HG03066 (cell line): Measurements from ENCODE around the gene SMIM3.
"Not testable (repeated sequence)": the region's sequence is repeated elsewhere in the genome, so short reads cannot be mapped to it uniquely, and the experiment has no call there.

Experiments
- ATAC-seq: cut with Tn5 transposase; IDR thresholded peaks from one replicate; pipeline ENCODE4 v1.9.1; 2021; ENCODE audit warnings: low read depth; ENCODE audit not compliant: unreplicated experiment

Gene SMIM3

DNA sequence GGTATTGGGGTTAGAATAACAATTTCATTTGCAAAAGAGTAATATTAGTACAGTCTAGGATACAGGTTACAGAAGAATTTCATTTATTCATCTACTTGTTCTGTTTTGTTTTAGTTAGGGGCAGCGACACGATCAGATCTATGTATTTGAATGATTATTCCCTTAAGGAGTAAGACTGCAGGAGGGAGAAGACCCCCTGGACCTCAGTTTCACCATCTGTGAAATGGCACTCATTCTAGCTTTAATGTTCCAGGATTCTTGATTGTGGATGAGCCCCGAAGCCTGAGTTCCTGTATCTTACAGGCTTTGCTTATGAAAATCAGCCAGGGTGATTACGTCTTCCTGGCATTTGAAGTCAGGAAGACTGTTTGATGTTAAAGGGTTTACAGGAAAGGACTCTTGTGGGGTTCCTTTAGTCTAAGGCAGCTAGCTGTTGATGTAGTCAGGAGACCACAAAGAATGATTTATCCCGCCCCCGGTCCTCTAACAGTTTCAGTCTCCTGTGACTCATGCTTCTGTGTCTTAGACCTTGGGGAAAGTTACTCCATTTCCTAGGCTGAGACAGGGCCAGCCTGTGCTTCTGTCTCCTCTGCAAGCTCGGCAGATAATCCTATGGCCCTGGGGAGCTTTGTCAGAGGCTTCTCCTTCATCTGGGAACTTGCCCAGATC lies 11.5 kb downstream of the SMIM3 start:
- ATAC-seq: peak; percentile 98

GRCh38 chr5:150791536-150791935 lies 13.0 kb downstream of the SMIM3 start:
- ATAC-seq: no peak

GRCh38 chr5:150793423-150793888 lies 14.9 kb downstream of the SMIM3 start:
- ATAC-seq: not testable (repeated sequence)

DNA sequence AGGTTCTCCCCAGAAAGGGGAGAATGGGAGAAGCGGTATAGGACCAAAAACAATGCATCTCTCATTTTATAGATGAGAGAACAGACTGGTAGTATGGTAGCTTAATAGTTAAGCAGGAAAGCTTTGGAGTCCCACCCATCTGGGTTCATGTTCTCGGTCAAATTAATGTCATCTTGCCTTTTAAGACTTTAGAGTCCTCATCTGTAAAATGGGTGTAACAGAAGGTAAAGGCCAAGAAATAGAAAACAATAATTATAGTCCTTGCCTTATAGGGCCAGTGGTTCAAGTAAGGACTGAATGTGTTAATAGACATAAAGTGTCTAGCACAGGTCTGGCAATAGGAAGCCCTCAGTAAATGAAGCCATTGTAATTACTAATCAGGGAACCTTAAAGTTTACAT lies 16.4 kb downstream of the SMIM3 start:
- no peak for ATAC-seq

- ATAC-seq: no peak
These were observed 18.8 kb downstream of the SMIM3 start for GRCh38 chr5:150797384-150797783.

- ATAC-seq: no peak
These were observed 22.8 kb downstream of the SMIM3 start for GRCh38 chr5:150801117-150801927.

GRCh38 chr5:150804388-150804787 lies 25.8 kb downstream of the SMIM3 start:
- no peak for ATAC-seq

- ATAC-seq: no peak
These were observed 30.8 kb downstream of the SMIM3 start for GRCh38 chr5:150809363-150809762.

DNA sequence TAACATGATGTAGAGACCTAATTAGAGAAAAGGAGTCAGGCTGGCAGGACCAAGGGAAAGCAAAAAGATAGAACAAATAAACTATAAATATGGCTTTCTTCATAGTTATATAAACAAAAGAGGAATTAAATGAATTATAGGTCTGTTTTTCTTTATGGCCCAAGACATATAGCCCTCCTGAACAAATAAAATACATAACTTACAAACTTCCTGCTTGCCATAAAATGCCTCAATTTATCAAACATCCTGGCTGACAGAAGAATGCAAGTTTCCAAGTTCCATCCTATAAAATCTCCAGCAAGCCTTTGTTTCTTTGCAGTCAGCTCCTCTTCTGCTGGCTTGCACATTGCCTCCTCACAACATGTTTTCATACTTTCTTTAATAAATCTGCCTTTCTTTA lies 36.5 kb downstream of the SMIM3 start:
- no peak for ATAC-seq

GRCh38 chr5:150816946-150817345 lies 38.4 kb downstream of the SMIM3 start:
- no peak for ATAC-seq

DNA sequence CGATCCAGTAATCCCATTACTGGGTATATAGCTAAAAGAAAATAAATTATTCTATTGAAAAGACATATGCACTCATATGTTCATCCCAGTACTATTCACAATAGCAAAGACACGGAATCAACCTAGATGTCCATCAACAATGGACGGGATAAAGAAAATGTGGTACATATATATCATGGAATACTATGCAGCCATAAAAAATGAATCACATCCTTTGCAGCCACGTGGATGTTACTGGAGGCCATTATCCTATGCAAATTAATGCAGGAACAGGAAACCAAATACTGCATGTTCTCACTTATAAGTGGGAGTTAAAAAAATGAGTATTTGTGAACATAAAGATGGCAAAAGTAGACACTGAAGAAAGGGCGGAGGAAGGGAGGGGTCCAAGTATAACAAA lies 51.2 kb downstream of the SMIM3 start:
- no peak for ATAC-seq

- ATAC-seq: not testable (repeated sequence)
These were observed 53.3 kb downstream of the SMIM3 start for GRCh38 chr5:150831821-150832220.

- no peak for ATAC-seq
These were observed 57.5 kb downstream of the SMIM3 start for GRCh38 chr5:150836064-150836463.

DNA sequence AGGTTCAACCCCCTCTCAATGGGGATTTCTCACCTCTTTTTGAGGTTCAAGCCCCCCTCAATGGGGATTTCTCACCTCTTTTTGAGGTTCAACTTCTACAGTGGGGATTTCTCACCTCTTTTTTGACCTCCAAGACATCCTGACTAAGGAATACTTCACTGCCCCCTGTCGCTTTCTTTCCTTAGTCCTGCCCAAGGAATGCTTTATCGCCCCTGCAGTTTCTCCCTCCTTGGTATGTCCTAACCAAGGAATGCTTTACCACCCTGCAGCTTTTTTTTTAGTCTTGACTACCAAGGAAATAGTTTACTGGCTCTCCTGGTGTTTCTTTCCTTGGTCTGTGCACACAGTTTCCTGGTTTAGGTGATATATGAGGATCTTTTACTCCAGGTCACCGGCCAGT lies 58.1 kb downstream of the SMIM3 start:
- ATAC-seq: no peak

DNA sequence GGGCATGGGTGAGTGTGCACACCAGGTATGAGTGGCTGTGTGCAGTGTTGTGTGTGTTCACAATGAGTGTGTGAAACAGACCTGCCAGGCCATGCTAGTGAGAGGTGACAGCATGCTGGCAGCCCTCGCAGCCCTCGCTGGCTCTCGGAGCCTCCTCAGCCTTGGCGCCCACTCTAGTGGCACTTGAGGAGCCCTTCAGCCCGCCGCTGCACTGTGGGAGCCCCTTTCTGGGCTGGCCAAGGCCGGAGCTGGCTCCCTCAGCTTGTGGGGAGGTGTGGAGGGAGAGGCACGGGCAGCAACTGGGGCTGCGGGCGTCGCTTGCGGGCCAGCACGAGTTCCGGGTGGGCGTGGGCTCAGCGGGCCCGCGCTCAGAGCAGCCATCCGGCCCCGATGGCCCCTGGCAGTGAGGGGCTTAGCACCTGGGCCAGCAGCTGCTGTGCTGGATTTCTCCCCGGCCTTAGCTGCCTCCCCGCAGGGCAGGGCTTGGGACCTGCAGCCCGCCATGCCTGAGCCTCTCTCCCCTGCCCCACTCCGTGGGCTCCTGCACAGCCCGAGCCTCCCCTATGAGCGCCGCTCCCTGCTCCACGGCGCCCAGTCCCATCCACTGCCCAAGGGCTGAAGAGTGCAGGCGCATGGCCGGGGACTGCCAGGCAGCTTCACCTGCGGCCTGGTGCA lies 66.8 kb downstream of the SMIM3 start:
- not testable (repeated sequence) for ATAC-seq

DNA sequence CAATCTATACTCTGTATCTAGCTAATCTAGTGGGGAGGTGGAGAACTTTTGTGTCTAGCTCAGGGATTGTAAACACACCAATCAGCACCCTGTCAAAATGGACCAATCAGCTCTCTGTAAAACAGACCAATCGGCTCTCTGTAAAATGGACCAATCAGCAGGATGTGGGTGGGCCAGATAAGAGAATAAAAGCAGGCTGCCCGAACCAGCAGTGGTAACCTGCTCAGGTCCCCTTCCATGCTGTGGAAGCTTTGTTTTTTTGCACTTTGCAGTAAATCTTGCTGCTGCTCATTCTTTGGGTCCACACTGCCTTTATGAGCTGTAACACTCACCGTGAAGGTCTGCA lies 67.7 kb downstream of the SMIM3 start, which contains the start of gene IRGM:
IRGM (plus strand) TSS at position 214 of the 346 bp plus-strand sequence. CDS start 1,603 bp downstream, outside the sequence.
- not testable (repeated sequence) for ATAC-seq
